GM12801 (cell line): ENCODE results near the gene TNFSF12.

Source experiments
- TF ChIP-seq, protein P1 (sequence below): IDR thresholded peaks from one replicate; pipeline ENCODE4 v1.5.1; 2011; ENCODE audit warnings: control low read depth; ENCODE audit not compliant: insufficient read length; ENCODE audit errors: extremely low read depth

TNFSF12 gene

GRCh38 chr17:7573324-7574080, 24.6 kb downstream of the TNFSF12 start:
- TF ChIP-seq, protein P1, sequence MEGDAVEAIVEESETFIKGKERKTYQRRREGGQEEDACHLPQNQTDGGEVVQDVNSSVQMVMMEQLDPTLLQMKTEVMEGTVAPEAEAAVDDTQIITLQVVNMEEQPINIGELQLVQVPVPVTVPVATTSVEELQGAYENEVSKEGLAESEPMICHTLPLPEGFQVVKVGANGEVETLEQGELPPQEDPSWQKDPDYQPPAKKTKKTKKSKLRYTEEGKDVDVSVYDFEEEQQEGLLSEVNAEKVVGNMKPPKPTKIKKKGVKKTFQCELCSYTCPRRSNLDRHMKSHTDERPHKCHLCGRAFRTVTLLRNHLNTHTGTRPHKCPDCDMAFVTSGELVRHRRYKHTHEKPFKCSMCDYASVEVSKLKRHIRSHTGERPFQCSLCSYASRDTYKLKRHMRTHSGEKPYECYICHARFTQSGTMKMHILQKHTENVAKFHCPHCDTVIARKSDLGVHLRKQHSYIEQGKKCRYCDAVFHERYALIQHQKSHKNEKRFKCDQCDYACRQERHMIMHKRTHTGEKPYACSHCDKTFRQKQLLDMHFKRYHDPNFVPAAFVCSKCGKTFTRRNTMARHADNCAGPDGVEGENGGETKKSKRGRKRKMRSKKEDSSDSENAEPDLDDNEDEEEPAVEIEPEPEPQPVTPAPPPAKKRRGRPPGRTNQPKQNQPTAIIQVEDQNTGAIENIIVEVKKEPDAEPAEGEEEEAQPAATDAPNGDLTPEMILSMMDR: no peak

DNA sequence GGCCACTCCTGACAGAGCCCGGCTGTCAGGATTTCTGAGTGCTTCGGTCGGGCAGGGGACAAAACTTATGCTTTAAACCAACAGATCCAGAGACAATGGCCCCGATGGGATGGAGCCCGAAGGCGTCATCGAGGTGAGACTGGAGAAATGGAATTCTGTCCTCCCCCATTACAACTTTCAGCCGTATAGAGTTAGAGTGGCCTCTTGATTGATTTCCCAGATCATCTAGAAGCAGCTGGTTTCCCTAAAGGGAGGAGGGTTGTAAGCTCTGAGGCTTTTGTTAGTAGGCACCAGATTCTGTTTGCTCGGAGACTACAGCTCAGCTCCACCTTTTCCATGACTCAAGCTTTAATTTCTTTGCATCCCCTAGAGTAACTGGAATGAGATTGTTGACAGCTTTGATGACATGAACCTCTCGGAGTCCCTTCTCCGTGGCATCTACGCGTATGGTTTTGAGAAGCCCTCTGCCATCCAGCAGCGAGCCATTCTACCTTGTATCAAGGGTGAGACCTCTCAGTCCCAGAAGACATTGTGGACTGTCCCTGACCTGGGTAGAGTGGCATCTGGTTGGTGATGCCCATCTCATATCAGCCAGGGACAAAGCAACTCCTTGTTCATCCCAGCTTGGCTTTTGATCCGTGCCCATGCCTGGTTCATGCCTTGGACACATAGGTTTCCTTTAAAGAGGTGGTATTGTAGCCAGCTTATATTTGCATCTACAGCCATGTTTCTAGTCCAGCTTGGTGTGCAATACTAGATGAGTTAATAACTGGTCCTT, 25.5 kb downstream of the TNFSF12 start:
- TF ChIP-seq, protein P1: no peak

GRCh38 chr17:7575481-7575883, 26.6 kb downstream of the TNFSF12 start:
- TF ChIP-seq, protein P1: no peak

DNA sequence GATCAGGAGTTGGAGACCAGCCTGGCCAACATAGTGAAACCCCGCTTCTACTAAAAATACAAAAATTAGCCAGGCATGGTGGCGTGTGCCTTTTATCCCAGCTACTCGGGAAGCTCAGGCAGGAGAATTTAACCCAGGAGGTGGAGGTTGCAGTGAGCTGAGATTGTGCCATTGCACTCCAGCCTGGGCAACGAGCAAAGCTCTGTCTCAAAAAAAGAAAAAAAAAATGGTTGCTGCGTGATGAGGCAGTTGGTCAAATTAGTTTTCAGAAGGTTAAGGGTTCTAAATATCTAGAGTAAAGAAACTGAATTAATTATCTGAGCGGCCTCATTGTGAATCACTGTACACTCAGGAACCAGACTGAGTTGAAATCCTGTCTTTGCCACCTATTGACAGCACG, 27.1 kb downstream of the TNFSF12 start:
- TF ChIP-seq, protein P1: no peak

GRCh38 chr17:7576432-7576937, 27.6 kb downstream of the TNFSF12 start:
- TF ChIP-seq, protein P1: no peak

GRCh38 chr17:7577327-7578199, 28.7 kb downstream of the TNFSF12 start:
- TF ChIP-seq, protein P1: no peak
